ENCODE data around the gene TNFRSF1B.

TNFRSF1B gene

DNA sequence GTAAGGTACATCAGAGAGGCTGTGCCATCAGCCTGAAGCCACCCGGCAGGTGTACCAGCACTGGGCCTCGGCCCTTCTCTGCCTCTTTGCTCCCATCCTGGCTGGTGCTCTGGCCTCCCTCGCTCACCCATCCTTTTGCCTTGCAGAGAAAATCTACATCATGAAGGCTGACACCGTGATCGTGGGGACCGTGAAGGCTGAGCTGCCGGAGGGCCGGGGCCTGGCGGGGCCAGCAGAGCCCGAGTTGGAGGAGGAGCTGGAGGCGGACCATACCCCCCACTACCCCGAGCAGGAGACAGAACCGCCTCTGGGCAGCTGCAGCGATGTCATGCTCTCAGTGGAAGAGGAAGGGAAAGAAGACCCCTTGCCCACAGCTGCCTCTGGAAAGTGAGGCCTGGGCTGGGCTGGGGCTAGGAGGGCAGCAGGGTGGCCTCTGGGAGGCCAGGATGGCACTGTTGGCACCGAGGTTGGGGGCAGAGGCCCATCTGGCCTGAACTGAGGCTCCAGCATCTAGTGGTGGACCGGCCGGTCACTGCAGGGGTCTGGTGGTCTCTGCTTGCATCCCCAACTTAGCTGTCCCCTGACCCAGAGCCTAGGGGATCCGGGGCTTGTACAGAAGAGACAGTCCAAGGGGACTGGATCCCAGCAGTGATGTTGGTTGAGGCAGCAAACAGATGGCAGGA is 24.5 kb upstream of the TNFRSF1B start:
- DNase-seq (ENCODE audit: low spot score), result no peak

DNA sequence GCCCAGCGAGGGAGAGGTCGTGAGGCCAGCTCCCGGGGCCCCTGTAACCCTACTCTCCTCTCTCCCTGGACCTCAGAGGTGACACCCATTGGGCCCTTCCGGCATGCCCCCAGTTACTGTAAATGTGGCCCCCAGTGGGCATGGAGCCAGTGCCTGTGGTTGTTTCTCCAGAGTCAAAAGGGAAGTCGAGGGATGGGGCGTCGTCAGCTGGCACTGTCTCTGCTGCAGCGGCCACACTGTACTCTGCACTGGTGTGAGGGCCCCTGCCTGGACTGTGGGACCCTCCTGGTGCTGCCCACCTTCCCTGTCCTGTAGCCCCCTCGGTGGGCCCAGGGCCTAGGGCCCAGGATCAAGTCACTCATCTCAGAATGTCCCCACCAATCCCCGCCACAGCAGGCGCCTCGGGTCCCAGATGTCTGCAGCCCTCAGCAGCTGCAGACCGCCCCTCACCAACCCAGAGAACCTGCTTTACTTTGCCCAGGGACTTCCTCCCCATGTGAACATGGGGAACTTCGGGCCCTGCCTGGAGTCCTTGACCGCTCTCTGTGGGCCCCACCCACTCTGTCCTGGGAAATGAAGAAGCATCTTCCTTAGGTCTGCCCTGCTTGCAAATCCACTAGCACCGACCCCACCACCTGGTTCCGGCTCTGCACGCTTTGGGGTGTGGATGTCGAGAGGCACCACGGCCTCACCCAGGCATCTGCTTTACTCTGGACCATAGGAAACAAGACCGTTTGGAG is 23.7 kb upstream of the TNFRSF1B start:
- DNase-seq (ENCODE audit: low spot score), result no peak

DNA sequence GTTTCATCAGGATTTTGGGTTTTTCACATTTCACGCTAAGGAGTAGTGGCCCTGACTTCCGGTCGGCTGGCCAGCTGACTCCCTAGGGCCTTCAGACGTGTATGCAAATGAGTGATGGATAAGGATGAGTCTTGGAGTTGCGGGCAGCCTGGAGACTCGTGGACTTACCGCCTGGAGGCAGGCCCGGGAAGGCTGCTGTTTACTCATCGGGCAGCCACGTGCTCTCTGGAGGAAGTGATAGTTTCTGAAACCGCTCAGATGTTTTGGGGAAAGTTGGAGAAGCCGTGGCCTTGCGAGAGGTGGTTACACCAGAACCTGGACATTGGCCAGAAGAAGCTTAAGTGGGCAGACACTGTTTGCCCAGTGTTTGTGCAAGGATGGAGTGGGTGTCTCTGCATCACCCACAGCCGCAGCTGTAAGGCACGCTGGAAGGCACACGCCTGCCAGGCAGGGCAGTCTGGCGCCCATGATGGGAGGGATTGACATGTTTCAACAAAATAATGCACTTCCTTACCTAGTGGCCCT is 23.1 kb upstream of the TNFRSF1B start:
- DNase-seq (ENCODE audit: low spot score), result peak; percentile 33

DNA sequence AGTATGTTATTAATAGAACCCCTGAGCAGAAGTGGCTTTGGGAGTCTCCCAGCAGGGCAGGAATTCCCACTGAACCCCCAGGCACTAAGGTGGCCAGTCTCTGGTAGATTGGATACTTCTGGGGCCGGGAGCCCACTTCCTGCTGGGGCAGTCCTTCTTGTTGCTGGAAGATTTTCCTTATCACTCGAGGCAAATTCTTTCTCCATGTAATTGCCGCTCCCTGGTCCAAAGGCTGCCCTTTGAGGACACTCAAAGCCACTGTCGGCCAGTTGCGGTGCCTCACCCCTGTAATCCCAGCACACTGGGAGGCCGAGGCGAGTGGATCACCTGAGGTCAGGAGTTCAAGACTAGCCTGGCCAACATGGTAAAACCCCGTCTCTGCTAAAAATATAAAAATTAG is 22.6 kb upstream of the TNFRSF1B start:
- DNase-seq (ENCODE audit: low spot score), result no peak

DNA sequence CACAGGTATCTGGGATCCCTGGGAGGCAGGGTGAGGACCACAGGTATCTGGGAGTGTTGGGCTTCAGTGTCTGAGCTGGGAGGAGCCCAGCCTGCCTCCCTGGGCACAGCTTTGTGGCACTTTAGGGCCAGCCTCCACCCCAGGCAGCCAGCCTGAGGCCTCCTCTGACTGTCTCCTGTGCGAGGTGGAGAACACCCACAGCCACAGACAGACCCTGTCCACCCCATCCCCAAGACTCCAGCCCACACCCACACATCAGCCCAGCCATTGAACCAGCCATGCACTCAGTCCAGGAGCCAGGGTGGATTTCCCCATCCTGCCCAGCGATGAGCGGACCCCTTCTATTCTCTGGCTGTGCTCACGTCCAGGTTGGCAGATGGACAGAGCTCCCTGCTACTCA is 21.8 kb upstream of the TNFRSF1B start:
- no peak for DNase-seq (ENCODE audit: low spot score)

DNA sequence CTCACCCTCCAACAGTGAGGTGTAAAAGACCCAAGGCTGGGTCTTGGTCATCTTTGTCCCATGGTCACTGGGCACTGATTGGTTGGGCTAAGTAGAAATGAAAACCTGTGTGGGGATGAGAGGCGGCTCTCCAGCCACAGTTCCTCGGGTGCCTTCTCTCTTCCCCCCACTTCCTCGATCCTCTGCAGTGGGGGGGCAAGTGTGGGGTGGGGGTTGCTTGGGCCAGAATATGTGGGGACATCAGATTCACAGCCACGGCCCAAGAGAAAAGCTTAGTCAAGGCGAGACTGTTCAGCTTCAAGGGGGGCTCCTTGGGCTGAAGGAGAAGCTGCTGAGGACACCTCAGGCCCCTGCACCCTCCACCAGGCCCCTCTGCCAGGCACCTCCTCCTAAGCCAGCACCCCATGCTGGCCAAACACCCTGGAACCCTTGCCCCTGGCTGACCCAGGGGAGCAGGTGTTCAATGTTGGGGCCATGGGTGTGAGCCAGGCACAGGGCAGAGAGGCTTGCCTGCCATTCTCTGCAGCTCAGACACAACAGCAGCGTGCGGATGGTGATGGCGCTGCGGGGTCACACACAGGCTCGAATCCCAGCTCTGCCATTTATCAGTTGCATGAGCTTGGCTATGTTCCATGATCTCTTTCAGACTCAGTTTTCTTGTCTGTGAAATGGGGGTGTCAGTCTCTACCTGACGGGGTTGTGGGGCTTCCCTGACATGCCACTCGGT is 21.0 kb upstream of the TNFRSF1B start:
- no peak for DNase-seq (ENCODE audit: low spot score)

DNA sequence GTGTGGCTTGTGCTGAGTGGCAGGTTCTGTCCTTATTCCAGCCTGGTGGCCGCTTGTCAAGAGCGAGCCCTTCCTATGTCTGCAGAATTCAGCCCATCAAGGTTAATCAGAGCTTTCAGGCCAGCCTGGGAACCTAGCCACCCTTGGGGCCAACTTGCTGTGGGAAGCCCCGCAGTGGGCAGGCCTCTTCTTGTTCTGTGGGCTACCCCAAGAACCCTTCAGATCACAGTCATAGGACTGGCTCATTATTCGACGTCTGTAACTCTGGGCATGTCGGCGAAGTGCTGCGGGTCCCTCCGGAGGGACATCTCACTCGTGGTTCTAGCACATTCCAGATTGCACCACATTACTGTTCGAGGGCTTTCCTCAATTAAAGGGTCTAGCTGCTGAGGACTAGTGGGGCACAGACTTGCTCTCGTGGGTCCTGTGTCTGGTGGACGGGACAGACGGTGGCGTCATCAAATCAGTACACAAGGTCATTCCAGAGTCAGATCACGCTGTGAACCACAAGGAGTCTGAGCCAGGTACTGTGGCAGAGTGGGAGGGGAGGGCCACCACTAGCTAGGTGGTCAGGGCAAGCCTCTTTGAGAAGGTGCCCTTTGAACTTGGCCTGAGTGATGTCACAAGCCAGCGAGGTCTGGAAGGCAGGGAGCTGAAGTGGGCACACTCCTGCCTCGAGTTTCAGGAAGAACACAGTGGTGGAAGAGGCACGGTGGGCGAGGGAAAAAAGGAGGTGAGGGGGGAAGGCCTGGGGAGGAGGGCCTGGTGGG is 20.3 kb upstream of the TNFRSF1B start:
- no peak for DNase-seq (ENCODE audit: low spot score)

DNA sequence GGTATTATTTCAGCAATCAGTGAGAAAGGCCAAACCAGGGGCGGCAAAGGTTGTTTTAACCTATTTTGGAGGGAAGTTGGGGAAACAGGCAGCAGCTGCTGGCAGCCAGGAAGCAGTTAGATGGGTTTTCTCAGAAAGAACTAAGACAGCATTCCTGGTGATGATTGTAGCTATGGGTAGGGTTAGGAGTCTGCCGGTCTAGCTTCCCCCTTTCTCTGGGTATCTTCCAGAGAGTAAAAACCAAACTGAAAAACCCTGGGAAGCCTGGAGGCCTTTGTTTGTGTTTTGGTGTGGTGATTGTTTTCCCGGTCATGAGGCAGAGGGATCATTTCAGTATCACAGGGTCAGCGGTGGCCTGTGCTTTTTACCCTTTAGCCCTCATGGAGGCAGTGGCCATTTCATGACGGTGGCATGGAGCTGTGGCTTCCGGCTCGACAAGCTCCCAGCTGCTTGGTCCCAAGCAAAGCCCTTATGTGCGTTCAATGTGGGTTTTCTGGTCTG is 19.5 kb upstream of the TNFRSF1B start:
- no peak for DNase-seq (ENCODE audit: low spot score)

DNA sequence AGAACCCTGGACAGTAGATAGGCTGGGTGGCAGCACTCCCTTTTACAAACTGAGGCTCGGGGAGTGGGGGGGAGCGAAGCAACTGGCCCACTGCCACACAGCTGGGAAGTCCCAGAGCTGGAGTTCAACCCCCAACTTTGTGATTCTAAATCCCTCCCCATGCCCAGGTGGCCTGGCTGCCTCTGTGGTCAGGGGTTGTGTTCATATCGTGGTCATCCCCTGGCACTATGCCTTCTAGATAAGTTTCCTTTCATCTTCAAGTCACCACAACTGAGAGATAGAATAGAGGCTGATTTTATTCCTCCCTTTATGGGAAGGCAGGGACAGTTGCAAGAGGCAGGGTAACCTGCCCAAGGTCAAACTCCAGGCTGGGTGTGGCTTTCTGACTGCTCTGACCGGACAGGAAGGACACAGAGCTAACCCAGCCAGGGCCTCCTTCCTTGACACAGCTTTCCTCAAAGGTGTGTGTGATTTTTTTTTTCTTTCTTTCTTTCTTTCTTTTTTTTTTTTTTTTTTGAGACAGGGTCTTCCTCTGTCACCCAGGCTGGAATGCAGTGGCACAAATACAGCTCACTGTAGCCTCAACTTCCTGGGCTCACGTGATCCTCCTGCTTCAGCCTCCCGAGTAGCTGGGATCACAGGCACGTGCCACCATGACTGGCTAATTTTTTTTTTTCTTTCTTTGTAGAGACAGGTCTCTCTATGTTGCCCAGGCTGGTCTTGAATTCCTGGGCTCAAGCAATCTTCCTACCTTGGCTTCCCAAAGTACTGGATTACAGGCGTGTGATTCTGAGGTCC is 18.4 kb upstream of the TNFRSF1B start:
- DNase-seq (ENCODE audit: low spot score), result no peak

DNA sequence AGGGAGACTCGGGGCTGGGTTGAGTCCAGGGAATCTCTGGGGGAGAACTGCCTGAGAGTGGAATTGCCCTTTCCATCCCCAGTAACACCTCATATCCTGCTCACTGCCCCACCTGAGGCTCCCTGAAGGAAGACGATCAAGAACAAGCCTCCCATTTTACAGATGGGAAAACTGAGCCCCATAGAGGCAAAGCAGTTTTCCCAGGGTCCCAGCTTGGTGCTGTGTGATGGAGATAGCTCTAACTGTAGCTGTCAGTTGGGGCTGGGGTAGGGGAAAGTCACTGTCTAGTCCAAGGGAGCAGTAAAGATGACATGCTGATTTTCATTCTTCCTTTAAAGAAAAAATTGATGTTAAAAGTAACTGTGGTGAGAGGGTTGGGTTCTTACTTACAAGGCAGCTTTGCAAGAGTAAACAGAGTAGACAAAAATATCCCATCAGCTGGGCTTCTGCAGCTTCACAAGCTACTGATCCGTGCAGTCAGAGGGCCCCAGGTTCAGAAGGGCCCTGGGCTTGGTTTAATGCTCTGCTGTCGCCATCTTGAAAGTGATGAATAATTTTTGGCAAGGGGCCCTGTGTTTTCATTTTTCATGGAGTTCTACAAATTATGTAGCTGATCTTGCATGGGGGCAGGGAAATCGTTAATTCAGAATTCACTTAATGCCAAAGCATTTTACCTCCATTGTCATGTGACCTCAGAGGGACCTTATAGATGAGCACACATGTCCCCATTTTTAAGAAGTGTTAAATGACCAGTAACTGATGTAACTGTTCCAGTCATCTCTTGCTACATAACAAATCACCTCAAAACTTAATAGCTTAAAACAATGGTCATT is 17.6 kb upstream of the TNFRSF1B start:
- DNase-seq (ENCODE audit: low spot score), result no peak

DNA sequence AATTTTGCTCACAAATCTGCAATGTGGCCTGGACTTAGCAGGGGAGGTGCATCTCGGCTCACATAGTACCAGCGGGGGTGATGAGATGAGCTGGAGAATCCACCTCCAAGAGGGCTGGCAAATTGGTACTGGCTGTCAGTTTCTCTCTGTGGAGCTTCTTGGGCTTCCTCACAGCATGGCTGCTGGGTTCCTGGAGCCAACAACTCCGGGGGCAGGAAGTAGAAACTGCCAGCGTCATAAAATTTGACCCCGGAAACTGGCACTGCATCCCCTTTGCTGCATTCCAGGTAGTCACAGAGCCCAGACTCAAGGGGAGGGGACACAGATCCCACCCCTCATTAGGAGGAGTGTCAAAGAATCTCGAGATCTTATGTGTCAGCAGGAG is 17.0 kb upstream of the TNFRSF1B start:
- DNase-seq (ENCODE audit: low spot score), result no peak

DNA sequence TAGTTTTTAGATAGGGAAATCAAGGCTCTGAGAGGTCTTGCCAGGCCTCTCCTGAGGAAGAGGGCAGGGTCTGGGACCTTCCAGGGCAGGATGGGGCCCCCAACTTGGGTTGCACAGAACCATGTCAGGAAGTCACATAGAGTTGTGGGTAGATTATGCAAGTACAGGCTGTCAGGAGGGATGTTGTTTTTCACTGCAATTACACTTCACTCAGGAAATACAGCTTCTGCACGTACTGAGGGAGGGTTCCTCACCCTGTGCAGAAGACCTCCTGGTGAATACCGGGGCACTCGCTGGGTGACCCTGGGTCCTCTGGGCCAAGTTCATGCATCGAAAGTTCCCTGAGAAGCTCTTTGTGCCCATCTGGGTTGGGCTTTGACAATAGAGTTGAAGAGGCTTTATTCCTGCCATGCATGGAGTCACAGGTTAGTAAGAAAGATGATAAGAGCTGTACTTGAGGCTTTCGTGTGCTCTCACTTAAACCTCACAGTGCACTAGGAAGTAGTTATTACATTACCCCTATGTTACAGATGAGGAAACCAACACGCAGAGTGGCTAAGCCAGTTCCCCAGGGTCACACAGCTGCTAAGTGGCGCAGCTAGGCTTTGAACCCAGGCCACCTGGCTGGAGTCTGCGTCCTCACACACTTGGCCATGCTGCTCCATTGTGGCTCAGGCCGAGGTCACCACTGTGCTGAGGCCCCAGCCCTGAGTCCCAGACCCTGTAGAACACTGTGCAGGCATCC is 16.2 kb upstream of the TNFRSF1B start:
- DNase-seq (ENCODE audit: low spot score), result no peak

DNA sequence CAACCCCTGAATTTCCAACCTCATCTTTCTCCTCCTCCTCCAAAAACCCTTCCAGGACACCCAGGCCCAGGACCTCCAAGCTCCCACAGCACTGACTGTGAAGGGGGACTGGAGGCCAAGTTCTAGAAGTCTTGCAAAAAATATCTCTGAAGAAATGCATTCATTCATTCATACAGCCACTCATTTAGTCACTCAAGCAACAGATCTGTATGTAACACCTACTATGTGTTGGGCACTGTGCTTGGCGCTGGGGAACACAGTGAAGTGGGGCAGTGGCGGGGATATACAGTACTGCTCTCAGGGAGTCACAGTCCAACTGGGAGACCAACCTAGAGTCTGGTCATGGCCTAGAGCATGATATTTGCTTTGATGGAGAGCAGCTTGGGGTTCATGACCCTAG is 15.3 kb upstream of the TNFRSF1B start:
- DNase-seq (ENCODE audit: low spot score), result no peak

DNA sequence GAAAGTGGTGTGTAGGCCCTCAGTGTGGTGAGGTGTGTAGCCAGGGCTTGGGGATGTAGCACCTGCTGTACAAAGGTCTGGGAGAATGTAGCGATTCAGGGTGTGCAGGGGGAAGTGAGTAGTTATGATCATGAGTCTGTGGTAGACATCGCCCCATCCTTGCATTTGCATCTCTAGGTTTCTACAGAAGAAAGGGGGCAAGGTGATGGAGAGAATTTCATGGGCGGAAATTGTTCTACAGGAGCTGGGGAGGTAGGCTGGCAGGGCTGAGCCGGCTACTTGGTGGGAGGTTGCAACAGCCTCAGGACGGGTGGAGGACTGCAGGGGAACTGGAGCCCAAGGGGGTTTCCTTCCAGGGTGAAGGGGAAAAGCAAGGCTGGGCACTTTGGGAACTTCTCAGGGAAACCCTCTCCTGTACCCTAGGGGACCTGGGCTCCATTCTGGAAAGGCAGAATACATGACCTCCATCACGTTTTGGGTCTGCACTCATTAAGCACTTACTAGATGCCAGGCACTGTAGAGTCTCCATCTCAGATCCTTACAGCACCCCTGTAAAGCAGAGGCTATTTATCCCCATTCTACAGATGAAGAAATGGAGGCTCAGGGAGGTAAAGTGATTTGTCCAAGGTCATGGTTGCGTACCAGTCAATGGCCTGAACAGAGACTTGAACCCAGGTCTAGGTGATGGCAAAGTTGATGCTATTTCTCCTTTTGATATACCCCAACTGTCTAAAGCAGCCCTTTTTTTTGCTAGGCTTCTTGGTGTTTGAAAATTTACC is 14.5 kb upstream of the TNFRSF1B start:
- DNase-seq (ENCODE audit: low spot score), result no peak

DNA sequence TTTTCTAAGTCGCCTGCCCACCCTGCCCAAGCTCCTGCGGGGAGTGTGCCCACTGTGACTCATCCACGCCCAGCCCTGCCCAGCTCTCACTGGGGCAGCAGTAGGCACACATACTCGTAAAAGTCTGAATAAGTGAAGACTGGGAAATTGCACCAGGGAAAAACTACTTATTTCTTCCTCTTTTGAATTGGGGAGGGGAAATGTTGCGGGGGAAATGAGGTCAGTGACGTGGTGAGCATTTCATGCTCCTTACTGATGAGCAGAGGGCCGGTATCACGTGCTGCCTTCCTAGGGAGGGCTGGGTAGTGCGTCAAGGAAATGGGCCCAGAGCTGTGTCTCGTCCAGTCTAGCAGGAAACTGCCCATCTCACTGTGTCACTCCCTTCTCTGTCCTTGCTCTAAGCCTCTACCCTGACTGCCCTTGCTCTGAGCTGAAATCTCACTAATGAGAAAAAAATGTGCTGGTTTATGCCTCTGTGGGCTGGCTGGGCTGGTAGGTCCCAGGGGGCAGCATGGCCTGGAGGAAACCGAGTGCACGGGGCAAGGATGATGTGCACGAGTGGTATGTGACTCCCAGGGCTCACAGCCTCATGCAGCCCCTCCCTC is 13.5 kb upstream of the TNFRSF1B start:
- DNase-seq (ENCODE audit: low spot score), result peak; percentile 25

DNA sequence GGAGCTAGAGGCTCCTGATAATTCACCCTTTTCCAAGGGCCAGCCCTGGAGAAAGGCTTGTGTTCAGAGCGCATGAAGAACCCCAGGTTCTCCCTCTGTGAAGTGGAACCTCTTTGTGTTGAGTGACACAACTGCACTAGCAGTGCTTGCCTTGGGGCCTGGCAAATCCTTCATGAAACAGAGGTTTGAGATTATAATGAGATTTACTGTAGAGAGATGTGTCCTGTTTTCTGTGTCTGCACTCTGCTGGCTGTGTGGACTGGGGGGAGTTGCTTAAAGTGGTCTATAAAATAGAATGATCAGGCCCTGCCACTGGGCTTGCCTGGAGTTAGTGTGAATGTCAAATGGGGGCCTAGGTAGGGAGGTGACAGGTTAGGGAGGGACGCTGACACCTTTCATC is 11.5 kb upstream of the TNFRSF1B start:
- no peak for DNase-seq (ENCODE audit: low spot score)

DNA sequence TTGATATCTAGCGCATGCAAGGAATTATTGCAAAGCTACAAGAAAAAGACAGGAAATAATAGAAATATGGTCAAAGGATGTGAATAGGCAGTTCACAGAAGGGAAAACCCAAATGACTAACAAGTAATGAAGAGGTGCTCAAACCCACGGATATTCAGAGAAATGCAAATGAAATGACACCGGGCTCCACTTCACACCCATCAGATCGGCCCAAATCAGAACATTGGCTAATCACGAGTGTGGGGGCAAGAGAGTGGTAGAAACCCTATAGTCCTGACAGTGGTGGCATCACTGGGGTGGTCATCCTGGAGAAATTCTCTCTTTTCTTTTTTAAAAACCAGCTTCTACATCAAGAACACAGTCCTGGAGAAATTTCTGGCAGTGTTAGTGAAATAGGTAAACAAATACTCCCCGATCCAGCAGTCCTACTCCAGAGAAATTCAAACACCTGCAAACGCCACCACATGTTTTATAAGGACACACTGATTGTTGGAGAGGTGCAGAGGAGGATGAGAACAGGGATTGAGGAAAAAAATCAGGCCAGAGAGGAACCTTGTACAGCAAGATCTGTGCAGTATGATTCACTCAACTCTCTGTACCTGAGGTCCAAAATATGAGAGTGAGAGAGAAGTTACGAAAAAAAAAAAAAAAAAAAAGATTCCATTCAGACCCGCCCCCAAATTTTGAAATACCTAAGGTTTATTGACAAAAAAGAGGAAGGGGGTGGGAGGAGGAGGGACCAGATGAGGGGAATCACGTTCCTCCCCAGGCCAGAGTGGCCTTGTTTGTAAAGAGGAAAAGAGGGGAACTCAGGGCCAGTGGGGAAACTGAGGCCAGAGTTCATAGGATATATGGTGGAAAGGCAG is 9.2 kb upstream of the TNFRSF1B start:
- no peak for DNase-seq (ENCODE audit: low spot score)
